Dermis blood vessel endothelial cell (primary cell): Measurements from ENCODE around the gene HSPA12A. TPM values are rescaled to one million over a fixed set of nuclear protein-coding genes. Genes with fewer than 3 reads are reported as not detected.

Experiments used
- DNase-seq: peaks from one replicate; pipeline ENCODE4 v3.0.0; 2010
- total RNA-seq: library from RNA; depleted of rRNA; stranded (reverse); fragments of >200 nt; gene quantifications from 2 replicates; pipeline ENCODE4 v1.2.3, GENCODE V29; 2014

HSPA12A gene
- total RNA-seq, 1 donor from 2014 or later: 0.68 TPM

DNA sequence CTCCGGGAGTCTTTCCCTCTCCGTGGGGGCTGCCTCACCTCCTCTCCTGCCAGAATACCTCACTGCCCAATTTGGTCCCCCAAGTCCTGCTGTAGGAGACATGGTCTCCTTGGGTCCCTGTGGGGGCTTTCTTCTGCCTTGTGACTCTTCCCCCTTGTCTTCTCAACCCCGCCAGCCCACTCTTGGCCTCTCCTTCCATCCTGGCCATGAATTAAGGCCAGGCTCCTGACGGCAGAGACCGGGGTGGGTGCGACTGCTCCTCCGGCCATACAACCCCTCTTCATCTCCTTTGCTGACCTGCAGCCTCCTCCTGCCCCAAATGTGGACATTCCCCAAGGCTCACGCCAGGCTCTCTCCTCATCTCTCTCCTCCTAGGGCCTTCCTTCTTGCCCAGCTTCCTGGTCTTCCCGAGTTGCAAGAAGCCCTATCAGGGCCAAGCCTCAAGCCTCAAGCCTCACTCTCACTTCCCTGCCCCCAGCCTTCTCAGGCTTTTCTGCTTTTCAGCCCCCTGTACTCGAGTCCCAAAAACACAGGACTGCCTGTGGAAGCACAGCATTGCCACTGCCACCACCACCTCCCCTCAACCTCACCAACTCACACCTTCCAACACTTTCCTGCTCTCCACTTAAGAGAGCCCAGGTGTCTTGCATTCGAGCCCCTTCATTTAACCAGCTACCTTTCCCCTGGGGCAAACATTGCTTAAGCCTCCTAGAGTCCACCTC is 120.3 kb downstream of the HSPA12A start:
- DNase-seq: no peak

DNA sequence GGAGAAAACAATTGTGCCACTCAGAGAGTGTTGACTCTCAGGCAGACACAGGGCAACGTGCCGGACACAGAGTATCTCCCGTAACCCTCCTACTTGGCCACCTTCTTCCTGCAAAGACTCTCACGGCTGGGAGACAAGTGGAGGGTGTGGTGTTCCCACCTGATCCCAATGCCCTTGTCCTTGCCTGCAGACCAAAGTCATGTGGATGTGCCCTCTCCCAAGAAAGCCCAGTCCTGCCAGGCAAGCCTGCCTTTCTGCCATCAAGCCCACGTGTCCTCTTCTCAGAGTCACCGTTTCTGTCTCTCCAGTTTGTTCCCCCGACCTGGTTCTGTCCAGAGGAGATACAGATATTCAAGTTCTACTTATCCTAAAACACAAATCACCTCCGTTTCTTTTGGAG is 120.9 kb downstream of the HSPA12A start:
- no peak for DNase-seq

Other genes starting within 250 kb of the HSPA12A start
- gene PNLIP, start 196.6 kb downstream of the HSPA12A start, total RNA-seq: not detected in 2 replicates
- gene PNLIPRP1, start 151.6 kb downstream of the HSPA12A start, total RNA-seq: not detected in 2 replicates
- not detected in 2 replicates for gene PNLIPRP2, start 121.6 kb downstream of the HSPA12A start, total RNA-seq
- gene ENO4, start 106.9 kb upstream of the HSPA12A start, total RNA-seq: not detected in 2 replicates